Astrocyte (in vitro differentiated cells and primary cell): ENCODE data around the gene HPGDS. TPM values are rescaled to one million over a fixed set of nuclear protein-coding genes. Genes with fewer than 3 reads are reported as not detected.

Experiments
- DNase-seq: peaks from one replicate; pipeline ENCODE4 v3.0.0-alpha.2; 2010; ENCODE audit warnings: low read depth
- FAIRE-seq: peaks from 2 replicates; lab custom pipeline; 2011; peaks lifted over from hg19 to GRCh38; lab: Jason Lieb, UNC
- H2AFZ ChIP-seq: 2 replicates; pipeline ENCODE4 v1.6.0; 2012; ENCODE audit warnings: low read depth, low read length, inconsistent platforms
- H3K27ac ChIP-seq: 2 replicates; pipeline ENCODE4 v1.5.1; 2011; ENCODE audit warnings: low read depth, low read length, inconsistent platforms
- H3K27me3 ChIP-seq: 2 replicates; pipeline ENCODE4 v1.6.0; 2011; ENCODE audit warnings: low read length, inconsistent platforms; ENCODE audit not compliant: insufficient read depth
- H3K36me3 ChIP-seq: 2 replicates; pipeline ENCODE4 v1.5.1; 2011; ENCODE audit warnings: low read length, inconsistent platforms; ENCODE audit not compliant: insufficient read depth
- H3K4me1 ChIP-seq: 2 replicates; pipeline ENCODE4 v1.5.1; 2011; ENCODE audit warnings: low read length, inconsistent platforms; ENCODE audit not compliant: insufficient read depth
- H3K4me2 ChIP-seq: 2 replicates; pipeline ENCODE4 v1.6.0; 2012; ENCODE audit warnings: low read length, inconsistent platforms
- H3K4me3 ChIP-seq: 2 replicates; pipeline ENCODE4 v1.5.1; 2011; ENCODE audit warnings: low read depth, mild to moderate bottlenecking, low read length, inconsistent platforms; ENCODE audit not compliant: insufficient read depth
- H3K79me2 ChIP-seq: 2 replicates; pipeline ENCODE4 v1.6.0; 2012; ENCODE audit warnings: mild to moderate bottlenecking, low read length, inconsistent platforms; ENCODE audit not compliant: insufficient read depth
- H3K9ac ChIP-seq: 2 replicates; pipeline ENCODE4 v1.6.0; 2012; ENCODE audit warnings: mild to moderate bottlenecking, low read length, inconsistent platforms
- H3K9me3 ChIP-seq: 2 replicates; pipeline ENCODE4 v1.5.1; 2012; ENCODE audit warnings: low read depth, mild to moderate bottlenecking, low read length, inconsistent platforms; ENCODE audit not compliant: insufficient read depth
- H4K20me1 ChIP-seq: 2 replicates; pipeline ENCODE4 v1.6.0; 2012; ENCODE audit warnings: low read length, inconsistent platforms; ENCODE audit not compliant: insufficient read depth
- H3K27ac Mint-ChIP-seq: one replicate; pipeline ENCODE4 v1.8.0; 2021; ENCODE audit warnings: mild to moderate bottlenecking, mixed read lengths; ENCODE audit not compliant: unreplicated experiment
- H3K27me3 Mint-ChIP-seq: one replicate; pipeline ENCODE4 v1.8.0; 2021; ENCODE audit warnings: low read depth, mixed read lengths; ENCODE audit not compliant: unreplicated experiment
- H3K36me3 Mint-ChIP-seq: one replicate; pipeline ENCODE4 v1.8.0; 2021; ENCODE audit warnings: low read depth, mixed read lengths; ENCODE audit not compliant: unreplicated experiment
- H3K4me1 Mint-ChIP-seq: one replicate; pipeline ENCODE4 v1.8.0; 2021; ENCODE audit warnings: low read depth, mixed read lengths; ENCODE audit not compliant: unreplicated experiment
- H3K4me3 Mint-ChIP-seq: one replicate; pipeline ENCODE4 v1.8.0; 2021; ENCODE audit warnings: mild to moderate bottlenecking, moderate library complexity, mixed read lengths; ENCODE audit not compliant: unreplicated experiment
- H3K9me3 Mint-ChIP-seq: one replicate; pipeline ENCODE4 v1.8.0; 2021; ENCODE audit warnings: mild to moderate bottlenecking, mixed read lengths; ENCODE audit not compliant: unreplicated experiment
- EZH2 ChIP-seq: IDR thresholded peaks from 2 replicates; pipeline ENCODE4 v1.6.1; 2012; ENCODE audit warnings: mild to moderate bottlenecking, low read length, inconsistent platforms; ENCODE audit not compliant: insufficient read depth
- total RNA-seq: library from RNA; stranded (reverse); gene quantifications from 2 replicates; pipeline ENCODE4 v1.2.1, GENCODE V29; 2021
- TF ChIP-seq, protein P1 (sequence below): IDR thresholded peaks from 2 replicates; pipeline ENCODE4 v1.5.1; 2011; ENCODE audit warnings: low read depth, mild to moderate bottlenecking, inconsistent platforms, low read length, moderate library complexity; ENCODE audit not compliant: insufficient read depth

HPGDS gene
- total RNA-seq, 1 donor from 2014 or later = not detected

DNA sequence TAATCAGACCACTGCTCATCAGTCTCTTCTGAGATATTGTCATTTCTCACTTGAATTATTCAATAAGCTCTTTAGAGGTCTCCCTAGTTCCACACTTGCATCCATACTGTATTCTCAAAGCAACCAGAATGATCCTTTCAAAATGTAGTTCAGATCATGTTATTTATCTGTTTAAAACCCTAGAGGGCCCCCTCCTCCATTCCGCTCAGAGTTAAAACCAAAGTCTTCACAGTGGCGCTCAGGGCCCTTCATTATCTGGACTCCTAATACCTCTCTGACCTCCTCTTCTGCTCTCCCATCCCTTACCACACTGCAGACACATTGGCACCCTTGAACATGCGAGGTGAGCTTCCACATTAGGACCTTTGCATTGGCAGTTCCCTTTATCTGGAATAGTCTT lies 32.7 kb upstream of the HPGDS start:
- H3K27ac Mint-ChIP-seq = no peak overlapping the region
- no peak overlapping the region for H3K4me3 ChIP-seq
- TF ChIP-seq, protein P1, sequence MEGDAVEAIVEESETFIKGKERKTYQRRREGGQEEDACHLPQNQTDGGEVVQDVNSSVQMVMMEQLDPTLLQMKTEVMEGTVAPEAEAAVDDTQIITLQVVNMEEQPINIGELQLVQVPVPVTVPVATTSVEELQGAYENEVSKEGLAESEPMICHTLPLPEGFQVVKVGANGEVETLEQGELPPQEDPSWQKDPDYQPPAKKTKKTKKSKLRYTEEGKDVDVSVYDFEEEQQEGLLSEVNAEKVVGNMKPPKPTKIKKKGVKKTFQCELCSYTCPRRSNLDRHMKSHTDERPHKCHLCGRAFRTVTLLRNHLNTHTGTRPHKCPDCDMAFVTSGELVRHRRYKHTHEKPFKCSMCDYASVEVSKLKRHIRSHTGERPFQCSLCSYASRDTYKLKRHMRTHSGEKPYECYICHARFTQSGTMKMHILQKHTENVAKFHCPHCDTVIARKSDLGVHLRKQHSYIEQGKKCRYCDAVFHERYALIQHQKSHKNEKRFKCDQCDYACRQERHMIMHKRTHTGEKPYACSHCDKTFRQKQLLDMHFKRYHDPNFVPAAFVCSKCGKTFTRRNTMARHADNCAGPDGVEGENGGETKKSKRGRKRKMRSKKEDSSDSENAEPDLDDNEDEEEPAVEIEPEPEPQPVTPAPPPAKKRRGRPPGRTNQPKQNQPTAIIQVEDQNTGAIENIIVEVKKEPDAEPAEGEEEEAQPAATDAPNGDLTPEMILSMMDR = no peak
- H3K4me1 ChIP-seq = no peaks in the 10 kb centered on the region
- no peak overlapping the region for H3K27ac ChIP-seq
- no peaks in the 10 kb centered on the region for H3K36me3 ChIP-seq
- no peak overlapping the region for H3K9ac ChIP-seq
- H3K27me3 Mint-ChIP-seq = no peaks in the 10 kb centered on the region
- no peaks in the 10 kb centered on the region for H3K36me3 Mint-ChIP-seq
- DNase-seq (no peak), FAIRE-seq (no peak)
- no peak overlapping the region for H3K4me3 Mint-ChIP-seq
- no peaks in the 10 kb centered on the region for H3K4me1 Mint-ChIP-seq
- H3K27me3 ChIP-seq = no peaks in the 10 kb centered on the region
- no peaks in the 10 kb centered on the region for H3K9me3 Mint-ChIP-seq
- no peak overlapping the region for H3K4me2 ChIP-seq
- H2AFZ ChIP-seq = no peak overlapping the region
- H4K20me1 ChIP-seq = no peaks in the 10 kb centered on the region
- H3K9me3 ChIP-seq = no peaks in the 10 kb centered on the region
- H3K79me2 ChIP-seq = no peaks in the 10 kb centered on the region

GRCh38 chr4:94373752-94374151 lies 31.1 kb upstream of the HPGDS start:
- no peaks in the 10 kb centered on the region for H3K79me2 ChIP-seq
- FAIRE-seq (no peak), DNase-seq (no peak)
- H3K4me1 Mint-ChIP-seq = no peaks in the 10 kb centered on the region
- no peaks in the 10 kb centered on the region for H3K27me3 ChIP-seq
- no peak overlapping the region for H3K9ac ChIP-seq
- H3K9me3 Mint-ChIP-seq = no peaks in the 10 kb centered on the region
- no peak overlapping the region for H3K4me3 Mint-ChIP-seq
- no peaks in the 10 kb centered on the region for H3K36me3 ChIP-seq
- H3K27me3 Mint-ChIP-seq = no peaks in the 10 kb centered on the region
- H3K27ac Mint-ChIP-seq = no peak overlapping the region
- TF ChIP-seq, protein P1 = no peak
- TF ChIP-seq EZH2 = no peak
- no peaks in the 10 kb centered on the region for H3K9me3 ChIP-seq
- no peak overlapping the region for H2AFZ ChIP-seq
- H3K4me3 ChIP-seq = no peak overlapping the region
- H3K4me1 ChIP-seq = no peaks in the 10 kb centered on the region
- H4K20me1 ChIP-seq = no peaks in the 10 kb centered on the region
- no peaks in the 10 kb centered on the region for H3K36me3 Mint-ChIP-seq
- H3K4me2 ChIP-seq = no peak overlapping the region
- H3K27ac ChIP-seq = no peak overlapping the region

DNA sequence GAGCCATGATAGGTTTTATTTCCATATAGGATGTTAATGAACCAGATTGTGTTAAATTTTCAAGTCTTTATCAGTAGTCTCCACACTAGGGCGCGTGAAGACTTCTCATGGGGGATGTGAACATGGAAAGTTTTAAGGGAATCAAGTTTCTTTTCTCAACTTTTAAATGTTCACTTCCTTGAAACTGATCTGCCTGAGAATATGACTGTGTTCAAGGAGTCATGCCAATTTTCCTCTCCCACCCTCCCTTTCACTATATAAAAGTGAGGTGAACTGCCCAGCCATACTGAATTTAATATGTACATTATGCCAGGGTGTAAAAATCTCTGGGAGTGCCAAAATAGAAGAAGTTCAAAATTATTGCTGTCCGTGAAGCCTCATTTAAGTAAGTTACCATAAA lies 30.4 kb upstream of the HPGDS start:
- Mint-ChIP-seq H3K27ac (no peak overlapping the region), H3K4me3 (no peak overlapping the region), H3K9me3 (no peaks in the 10 kb centered on the region), H3K36me3 (no peaks in the 10 kb centered on the region), H3K27me3 (no peaks in the 10 kb centered on the region), H3K4me1 (no peaks in the 10 kb centered on the region)
- TF ChIP-seq, protein P1 = no peak
- TF ChIP-seq EZH2 = no peak
- no peak overlapping the region for H2AFZ ChIP-seq
- DNase-seq (no peak), FAIRE-seq (no peak)
- H3K27ac ChIP-seq = no peak overlapping the region
- no peak overlapping the region for H3K4me3 ChIP-seq
- H3K36me3 ChIP-seq = no peaks in the 10 kb centered on the region
- H3K79me2 ChIP-seq = no peaks in the 10 kb centered on the region
- no peaks in the 10 kb centered on the region for H4K20me1 ChIP-seq
- no peaks in the 10 kb centered on the region for H3K27me3 ChIP-seq
- no peaks in the 10 kb centered on the region for H3K4me1 ChIP-seq
- H3K9me3 ChIP-seq = no peaks in the 10 kb centered on the region
- no peak overlapping the region for H3K9ac ChIP-seq
- no peak overlapping the region for H3K4me2 ChIP-seq
